AG04450 (cell line): ENCODE measurements around the gene COL2A1. TPM values are rescaled to one million over a fixed set of nuclear protein-coding genes. Genes with fewer than 3 reads are reported as not detected.

Experiments
- CTCF ChIA-PET: fragments of 300-600, 350-600 bp; formaldehyde crosslinking; extraction: SDS; loops from one replicate; lab custom pipeline; 2022; ENCODE audit warnings: antibody characterized with exemption, inconsistent platforms; lab: Charles Lee
- POLR2A ChIA-PET: fragments of 350-600 bp; formaldehyde crosslinking; extraction: SDS; loops from one replicate; lab custom pipeline; 2021; ENCODE audit warnings: antibody characterized with exemption, inconsistent platforms; lab: Yijun Ruan, JAX
- DNase-seq: peaks from one replicate; pipeline ENCODE4 v3.0.0-alpha.2; 2011; ENCODE audit warnings: low read depth, low spot score
- H3K27ac ChIP-seq: one replicate; pipeline ENCODE4 v1.5.1; 2012; ENCODE audit warnings: low read depth, low read length, control low read depth
- H3K27me3 ChIP-seq: one replicate; pipeline ENCODE4 v1.6.0; 2012; ENCODE audit warnings: low read length; ENCODE audit not compliant: control insufficient read depth, insufficient read depth
- H3K4me3 ChIP-seq: 2 replicates; pipeline ENCODE4 v1.5.1; 2011; ENCODE audit warnings: mild to moderate bottlenecking, low read depth, low read length, control low read depth
- H3K9me3 ChIP-seq: 2 replicates; pipeline ENCODE4 v1.5.1; 2012; ENCODE audit warnings: low read length; ENCODE audit not compliant: control insufficient read depth, insufficient read depth
- polyA plus RNA-seq: library from polyadenylated mRNA; depleted of rRNA; stranded (reverse); fragments of >200 nt; gene quantifications from 2 replicates; pipeline ENCODE4 v1.2.3, GENCODE V29; 2011
- TF ChIP-seq, protein P1 (sequence below): IDR thresholded peaks from 2 replicates; pipeline ENCODE4 v1.5.1; 2011; ENCODE audit warnings: low read depth, low read length, control low read depth, inconsistent platforms

The COL2A1 gene
- polyA plus RNA-seq, 1 experiment = not detected

DNA sequence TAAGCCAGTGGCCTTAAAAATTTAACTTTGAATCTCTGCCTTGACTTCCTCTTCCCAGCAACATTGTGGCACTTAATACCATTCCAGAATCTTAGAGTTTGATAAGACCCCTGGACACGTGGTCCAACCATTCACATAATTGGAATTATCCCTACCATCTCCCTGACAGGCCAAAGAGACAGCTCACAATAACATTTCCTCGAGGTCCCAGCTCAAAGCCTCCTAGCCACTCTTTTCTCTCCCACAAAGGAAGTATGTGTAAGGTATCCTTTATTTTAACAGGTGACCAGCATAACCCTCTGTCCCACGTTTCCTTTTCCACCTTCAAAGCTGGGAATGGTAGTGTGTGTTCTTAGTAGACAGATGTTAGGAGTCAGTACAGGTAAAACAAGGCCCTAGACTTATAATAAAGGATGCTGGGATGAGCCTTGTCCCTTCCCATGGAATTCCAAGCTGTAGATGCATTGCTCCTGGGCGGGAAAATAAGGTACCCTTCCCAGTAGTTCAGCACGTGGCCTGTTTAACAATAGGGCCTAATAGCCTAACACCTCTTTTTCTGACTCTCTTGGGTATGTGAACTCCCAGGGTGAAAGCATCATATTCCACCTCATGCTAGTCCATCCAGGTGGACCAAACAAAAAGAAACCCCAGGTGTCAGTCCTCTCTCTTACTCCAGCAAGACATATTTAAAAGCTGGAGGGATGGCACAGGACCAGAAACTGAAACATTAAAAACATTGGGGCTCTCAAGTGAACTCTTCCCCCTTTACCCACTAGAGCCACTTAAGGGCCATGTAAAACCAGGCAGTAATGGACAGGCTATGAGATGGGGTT lies 37.5 kb upstream of the COL2A1 start:
- Histone ChIP-seq H3K9me3 (no peaks in the 10 kb centered on the region), H3K27ac (no peak overlapping the region), H3K27me3 (no peaks in the 10 kb centered on the region), H3K4me3 (no peak overlapping the region)
- TF ChIP-seq, protein P1, sequence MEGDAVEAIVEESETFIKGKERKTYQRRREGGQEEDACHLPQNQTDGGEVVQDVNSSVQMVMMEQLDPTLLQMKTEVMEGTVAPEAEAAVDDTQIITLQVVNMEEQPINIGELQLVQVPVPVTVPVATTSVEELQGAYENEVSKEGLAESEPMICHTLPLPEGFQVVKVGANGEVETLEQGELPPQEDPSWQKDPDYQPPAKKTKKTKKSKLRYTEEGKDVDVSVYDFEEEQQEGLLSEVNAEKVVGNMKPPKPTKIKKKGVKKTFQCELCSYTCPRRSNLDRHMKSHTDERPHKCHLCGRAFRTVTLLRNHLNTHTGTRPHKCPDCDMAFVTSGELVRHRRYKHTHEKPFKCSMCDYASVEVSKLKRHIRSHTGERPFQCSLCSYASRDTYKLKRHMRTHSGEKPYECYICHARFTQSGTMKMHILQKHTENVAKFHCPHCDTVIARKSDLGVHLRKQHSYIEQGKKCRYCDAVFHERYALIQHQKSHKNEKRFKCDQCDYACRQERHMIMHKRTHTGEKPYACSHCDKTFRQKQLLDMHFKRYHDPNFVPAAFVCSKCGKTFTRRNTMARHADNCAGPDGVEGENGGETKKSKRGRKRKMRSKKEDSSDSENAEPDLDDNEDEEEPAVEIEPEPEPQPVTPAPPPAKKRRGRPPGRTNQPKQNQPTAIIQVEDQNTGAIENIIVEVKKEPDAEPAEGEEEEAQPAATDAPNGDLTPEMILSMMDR = no peak
- DNase-seq = no peak
- ChIA-PET POLR2A (no interaction called here), CTCF (no interaction called here)

DNA sequence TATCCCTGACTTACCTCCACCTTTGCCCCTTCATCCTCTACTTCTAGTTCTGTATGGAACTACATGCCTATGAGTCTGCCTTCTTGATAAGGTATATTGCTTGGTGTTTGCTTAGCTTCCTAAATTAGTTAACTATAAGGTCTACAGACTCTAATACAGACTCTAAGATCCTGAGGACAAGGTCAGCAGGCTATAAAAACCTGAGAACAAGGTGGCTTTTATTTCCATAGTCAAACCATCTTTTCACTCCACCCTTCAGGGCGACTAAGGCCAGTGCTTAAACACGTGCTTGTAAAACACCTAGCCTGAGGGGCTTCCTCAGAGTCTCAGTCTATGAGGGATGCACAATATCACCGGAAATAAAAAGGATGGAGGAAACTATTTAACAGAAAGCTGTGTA lies 36.1 kb upstream of the COL2A1 start:
- DNase-seq = no peak
- ChIA-PET CTCF (no interaction called here), POLR2A (no interaction called here)
- TF ChIP-seq, protein P1 = no peak
- Histone ChIP-seq H3K27ac (no peak overlapping the region), H3K27me3 (no peaks in the 10 kb centered on the region), H3K4me3 (no peak overlapping the region), H3K9me3 (no peaks in the 10 kb centered on the region)

DNA sequence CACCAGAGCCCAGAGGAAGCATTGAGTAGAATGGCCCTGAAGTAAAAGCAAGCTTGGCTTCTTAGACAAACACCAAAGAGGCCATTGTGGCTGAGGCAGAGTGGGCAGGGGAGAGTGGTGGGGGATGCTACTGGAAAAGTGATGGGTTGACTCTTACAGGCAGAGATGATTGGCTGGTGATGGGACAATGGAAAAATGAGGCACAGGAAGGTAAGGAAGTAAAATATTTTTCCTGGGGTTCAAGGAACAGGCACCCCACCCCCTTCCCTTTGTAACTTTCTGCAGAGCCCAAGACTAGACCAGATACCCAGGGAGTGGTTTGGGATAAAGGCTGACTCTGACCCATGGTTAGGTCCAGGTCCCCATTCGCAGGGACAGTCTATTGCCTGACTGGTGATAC lies 34.9 kb upstream of the COL2A1 start:
- H3K9me3 ChIP-seq = no peaks in the 10 kb centered on the region
- H3K27ac ChIP-seq = no peak overlapping the region
- POLR2A ChIA-PET = no interaction called here
- DNase-seq = no peak
- TF ChIP-seq, protein P1 = no peak
- H3K4me3 ChIP-seq = no peak overlapping the region
- CTCF ChIA-PET = no interaction called here
- H3K27me3 ChIP-seq = no peaks in the 10 kb centered on the region

DNA sequence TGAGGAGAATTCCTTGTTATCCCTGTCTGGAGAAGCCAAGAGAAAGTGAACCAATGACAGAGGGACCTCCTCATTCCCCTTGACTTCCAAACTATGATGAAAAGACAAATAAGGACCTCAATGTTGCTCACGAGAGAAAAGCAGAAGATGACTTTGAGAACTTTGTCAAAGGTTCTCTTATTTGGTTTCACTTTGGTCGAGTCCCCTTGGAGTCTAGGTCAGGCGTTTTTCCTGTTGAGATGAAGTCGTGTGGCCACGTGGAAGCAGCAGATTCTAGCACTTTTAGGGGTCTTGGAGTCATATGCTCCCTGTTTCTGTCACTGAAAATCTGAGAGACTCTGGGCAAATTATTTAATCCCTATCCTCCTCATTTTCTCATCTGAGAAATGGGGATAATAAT lies 33.8 kb upstream of the COL2A1 start:
- no peak for DNase-seq
- ChIA-PET POLR2A (no interaction called here), CTCF (no interaction called here)
- Histone ChIP-seq H3K9me3 (no peaks in the 10 kb centered on the region), H3K27ac (no peak overlapping the region), H3K4me3 (no peak overlapping the region), H3K27me3 (no peaks in the 10 kb centered on the region)
- TF ChIP-seq, protein P1 = no peak

DNA sequence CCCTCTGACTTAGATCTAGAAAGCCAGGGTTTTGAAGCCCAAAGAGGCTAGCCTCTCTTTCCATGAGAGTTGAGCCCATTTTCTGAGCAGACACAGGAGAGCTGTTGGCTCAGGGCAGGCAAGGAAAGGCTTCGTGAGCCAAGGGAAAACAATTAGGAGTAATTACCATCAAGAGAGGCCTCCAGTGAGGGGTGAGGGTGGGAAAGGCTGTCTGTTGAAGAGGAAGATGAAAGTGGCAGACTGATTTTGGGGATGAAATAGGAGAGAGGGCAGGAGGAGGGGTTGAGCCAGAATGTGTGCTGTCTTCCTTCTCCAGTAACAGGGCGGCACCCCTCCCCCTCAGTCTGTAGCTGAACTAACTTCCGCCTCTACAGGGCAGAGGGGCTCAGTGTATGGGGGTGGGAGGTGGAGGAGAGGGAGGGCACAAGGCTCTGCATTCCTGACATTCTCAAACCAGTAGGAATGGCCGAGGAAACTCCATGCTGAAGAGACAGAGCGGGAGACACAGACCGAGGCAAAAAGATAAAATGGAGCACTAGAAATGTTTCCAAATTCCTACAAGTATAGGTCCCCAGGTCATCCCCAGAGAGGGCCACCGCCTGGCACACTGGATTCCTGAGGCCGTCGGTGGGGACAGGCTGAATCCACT lies 33.1 kb upstream of the COL2A1 start:
- CTCF ChIA-PET = interaction anchor here (1.2 kb wide), 1 partner anchor 14 kb away, joined by 4 read pairs; no protein-coding TSS in a partner anchor
- no peaks in the 10 kb centered on the region for H3K27me3 ChIP-seq
- TF ChIP-seq, protein P1 = no peak
- DNase-seq = peak; percentile 18
- no peaks in the 10 kb centered on the region for H3K9me3 ChIP-seq
- POLR2A ChIA-PET = no interaction called here
- H3K4me3 ChIP-seq = no peak overlapping the region
- H3K27ac ChIP-seq = peak overlapping the region; percentile 3
